Smooth muscle cell (in vitro differentiated cells): ENCODE data around the gene ZNF611. TPM values are rescaled to one million over a fixed set of nuclear protein-coding genes. Genes with fewer than 3 reads are reported as not detected.
"Not testable (repeated sequence)": the region's sequence is repeated elsewhere in the genome, so short reads cannot be mapped to it uniquely, and the experiment has no call there.

Experiments
- DNase-seq: peaks from one replicate; lab custom pipeline; 2025; ENCODE audit not compliant: unreplicated experiment; lab: John Stamatoyannopoulos, UW
- H2AFZ ChIP-seq: fragments of 200-600 bp; sonication (generic); 2 replicates; pipeline ENCODE4 v1.6.0; 2016; ENCODE audit warnings: antibody characterized with exemption, low read depth, mild to moderate bottlenecking
- H3F3A ChIP-seq: fragments of 200-600 bp; sonication (generic); 2 replicates; pipeline ENCODE4 v1.6.0; 2017; ENCODE audit warnings: antibody characterized with exemption, low read depth
- H3K27ac ChIP-seq: fragments of 200-600 bp; sonication (generic); 2 replicates; pipeline ENCODE4 v1.5.1; 2016; ENCODE audit warnings: low read depth, mild to moderate bottlenecking
- H3K27me3 ChIP-seq: fragments of 200-600 bp; sonication (generic); 2 replicates; pipeline ENCODE4 v1.6.1; 2016; ENCODE audit warnings: low read depth, mild to moderate bottlenecking
- H3K36me3 ChIP-seq: fragments of 200-600 bp; sonication (generic); 2 replicates; pipeline ENCODE4 v1.5.1; 2016; ENCODE audit warnings: low read depth
- H3K4me1 ChIP-seq: fragments of 200-600 bp; sonication (generic); 2 replicates; pipeline ENCODE4 v1.5.1; 2016; ENCODE audit warnings: low read depth
- H3K4me2 ChIP-seq: fragments of 200-600 bp; sonication (generic); 2 replicates; pipeline ENCODE4 v1.6.0; 2016; ENCODE audit warnings: mild to moderate bottlenecking
- H3K4me3 ChIP-seq: fragments of 200-600 bp; sonication (generic); 2 replicates; pipeline ENCODE4 v1.5.1; 2016; ENCODE audit warnings: mild to moderate bottlenecking
- H3K79me2 ChIP-seq: fragments of 200-600 bp; sonication (generic); 2 replicates; pipeline ENCODE4 v1.6.0; 2016; ENCODE audit warnings: low read depth, mild to moderate bottlenecking
- H3K9ac ChIP-seq: fragments of 200-600 bp; sonication (generic); 2 replicates; pipeline ENCODE4 v1.6.0; 2016; ENCODE audit warnings: low read depth
- H3K9me3 ChIP-seq: fragments of 200-600 bp; sonication (generic); replicated peaks from 2 replicates; pipeline ENCODE4 v1.5.1; 2016; ENCODE audit warnings: low read depth
- H4K20me1 ChIP-seq: fragments of 200-600 bp; sonication (generic); 2 replicates; pipeline ENCODE4 v1.6.0; 2016; ENCODE audit warnings: low read depth
- CTCF ChIP-seq: fragments of 200-600 bp; sonication (generic); IDR thresholded peaks from 2 replicates; pipeline ENCODE4 v1.5.1; 2017; ENCODE audit warnings: borderline replicate concordance, mild to moderate bottlenecking, antibody characterized with exemption; ENCODE audit not compliant: insufficient read depth, poor library complexity, severe bottlenecking
- WGBS: methylation state at CpG from one replicate; pipeline ENCODE4 v1.1.7; 2016; ENCODE audit warnings: low lambda C conversion rate; 5-methylcytosine and 5-hydroxymethylcytosine counted together
- polyA plus RNA-seq: library from polyadenylated mRNA; unstranded; fragments of >200 nt; fragmentation: Nextera tagmentation; extraction: Ambion mirVana; gene quantifications from 2 replicates; pipeline ENCODE4 v1.2.1, GENCODE V29; 2016
- total RNA-seq: library from RNA; depleted of rRNA; stranded (reverse); fragments of >200 nt; gene quantifications from 2 replicates; pipeline ENCODE4 v1.2.3, GENCODE V29; 2014

The ZNF611 gene
- total and polyA plus RNA-seq, 2 experiments from 2014 or later: 10.1 to 15.3 TPM

GRCh38 chr19:52749780-52750179, 14.9 kb upstream of the ZNF611 start:
- no peaks in the 10 kb centered on the region for H3F3A ChIP-seq
- no peak for DNase-seq
- no peak overlapping the region for H3K9ac ChIP-seq
- no peaks in the 10 kb centered on the region for H3K27me3 ChIP-seq
- TF ChIP-seq CTCF: no peak
- H3K4me3 ChIP-seq: no peak overlapping the region
- no peak overlapping the region for H2AFZ ChIP-seq
- H4K20me1 ChIP-seq: no peaks in the 10 kb centered on the region
- H3K4me2 ChIP-seq: no peak overlapping the region
- no peaks in the 10 kb centered on the region for H3K79me2 ChIP-seq
- WGBS: 56% methylated on average over 4 of the region's 4 CpGs
- no peak overlapping the region for H3K27ac ChIP-seq
- no peaks in the 10 kb centered on the region for H3K36me3 ChIP-seq
- H3K9me3 ChIP-seq: no peaks in the 10 kb centered on the region
- no peaks in the 10 kb centered on the region for H3K4me1 ChIP-seq

- Histone ChIP-seq H2AFZ (peak overlapping the region; percentile 87), H3K27me3 (no peaks in the 10 kb centered on the region), H3K4me1 (no peaks in the 10 kb centered on the region), H3K79me2 (no peaks in the 10 kb centered on the region), H3K36me3 (no peaks in the 10 kb centered on the region), H3K4me2 (peak overlapping the region; percentile 79), H3F3A (no peaks in the 10 kb centered on the region), H3K9ac (no peak overlapping the region), H3K4me3 (peak overlapping the region; percentile 26), H4K20me1 (no peaks in the 10 kb centered on the region), H3K27ac (no peak overlapping the region), H3K9me3 (no peaks in the 10 kb centered on the region)
- TF ChIP-seq CTCF: peak; percentile 49
- DNase-seq: no peak
- 23% methylated on average over 8 of the region's 8 CpGs for WGBS
Observed at GRCh38 chr19:52748336-52748950, 13.6 kb upstream of the ZNF611 start.

DNA sequence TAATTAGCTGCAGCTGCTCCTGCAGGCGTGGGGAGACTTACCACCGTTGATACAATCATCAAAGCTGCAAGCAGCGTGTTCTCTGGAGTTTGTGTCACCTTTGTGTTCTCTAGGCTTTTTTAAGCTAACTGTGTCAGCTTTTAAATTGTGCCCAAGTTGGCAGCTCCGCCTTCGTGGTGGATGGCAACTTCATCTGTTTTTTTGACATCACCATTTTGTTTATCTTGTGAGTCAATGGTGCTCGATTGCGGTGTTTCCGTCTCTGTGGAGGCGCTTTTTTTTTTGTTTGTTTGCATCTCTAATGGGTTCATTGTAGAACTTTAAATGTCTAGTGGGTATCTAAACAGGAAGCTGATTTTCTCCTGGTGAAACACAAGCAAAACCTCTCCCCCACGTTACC, 11.1 kb upstream of the ZNF611 start:
- not testable (repeated sequence) for H3K9me3 ChIP-seq, H3K27me3 ChIP-seq, H3F3A ChIP-seq, H3K9ac ChIP-seq, H3K4me2 ChIP-seq, H4K20me1 ChIP-seq, H3K79me2 ChIP-seq, H3K4me3 ChIP-seq, H3K27ac ChIP-seq, DNase-seq, H3K36me3 ChIP-seq
- WGBS: 54% methylated on average over 10 of the region's 10 CpGs
- Histone ChIP-seq H3K4me1 (peaks cover 23% of the 10 kb centered on the region), H2AFZ (peak overlapping the region; percentile 72)

GRCh38 chr19:52743091-52743490, 8.2 kb upstream of the ZNF611 start:
- no peak for DNase-seq
- Histone ChIP-seq H3K4me1 (peaks cover 25% of the 10 kb centered on the region), H3K9me3 (no peaks in the 10 kb centered on the region), H3K36me3 (no peaks in the 10 kb centered on the region), H3F3A (peaks cover 3% of the 10 kb centered on the region), H3K4me2 (no peak overlapping the region), H3K79me2 (no peaks in the 10 kb centered on the region), H2AFZ (no peak overlapping the region), H3K27ac (no peak overlapping the region), H3K4me3 (no peak overlapping the region), H3K9ac (no peak overlapping the region), H3K27me3 (no peaks in the 10 kb centered on the region), H4K20me1 (no peaks in the 10 kb centered on the region)
- TF ChIP-seq CTCF: no peak
- 94% methylated on average over 3 of the region's 3 CpGs for WGBS
